MM.1S (cell line): ENCODE measurements around the gene FAAP24.
"Not testable (repeated sequence)": the region's sequence is repeated elsewhere in the genome, so short reads cannot be mapped to it uniquely, and the experiment has no call there.

Experiments used
- DNase-seq: peaks from one replicate; pipeline ENCODE4 v3.0.0-alpha.2; 2015
- H2AFZ ChIP-seq: fragments of 300-600 bp; sonication (generic); 2 replicates; pipeline ENCODE4 v1.6.0; 2016; ENCODE audit warnings: antibody characterized with exemption, low read length
- H3F3A ChIP-seq: fragments of 300-600 bp; sonication (generic); 2 replicates; pipeline ENCODE4 v1.6.1; 2016; ENCODE audit warnings: mild to moderate bottlenecking, antibody characterized with exemption, low read length, moderate library complexity, mixed read lengths; ENCODE audit not compliant: insufficient read depth
- H3K27ac ChIP-seq: fragments of 300-600 bp; sonication (generic); 2 replicates; pipeline ENCODE4 v1.5.1; 2016; ENCODE audit warnings: mild to moderate bottlenecking, low read length
- H3K27me3 ChIP-seq: fragments of 300-600 bp; sonication (generic); replicated peaks from 2 replicates; pipeline ENCODE4 v1.6.0; 2016; ENCODE audit warnings: low read length; ENCODE audit not compliant: insufficient read depth
- H3K36me3 ChIP-seq: fragments of 300-600 bp; sonication (generic); replicated peaks from 2 replicates; pipeline ENCODE4 v1.6.1; 2016; ENCODE audit warnings: mild to moderate bottlenecking, low read length, mixed read lengths; ENCODE audit not compliant: insufficient read depth
- H3K4me1 ChIP-seq: fragments of 300-600 bp; sonication (generic); 2 replicates; pipeline ENCODE4 v1.6.1; 2016; ENCODE audit warnings: low read length, mixed read lengths
- H3K4me2 ChIP-seq: fragments of 300-600 bp; sonication (generic); 2 replicates; pipeline ENCODE4 v1.6.0; 2016; ENCODE audit warnings: low read depth, low read length
- H3K4me3 ChIP-seq: fragments of 300-600 bp; sonication (generic); 2 replicates; pipeline ENCODE4 v1.5.1; 2016; ENCODE audit warnings: low read length, mixed read lengths
- H3K79me2 ChIP-seq: fragments of 300-600 bp; sonication (generic); 2 replicates; pipeline ENCODE4 v1.6.1; 2016; ENCODE audit warnings: mixed run types, low read length, mixed read lengths
- H3K9ac ChIP-seq: fragments of 300-600 bp; sonication (generic); 2 replicates; pipeline ENCODE4 v1.6.1; 2016; ENCODE audit warnings: low read length, mixed read lengths
- H3K9me2 ChIP-seq: fragments of 300-600 bp; sonication (generic); replicated peaks from 2 replicates; pipeline ENCODE4 v1.6.1; 2016; ENCODE audit warnings: mild to moderate bottlenecking, low read length, mixed read lengths; ENCODE audit not compliant: insufficient read depth
- H3K9me3 ChIP-seq: fragments of 300-600 bp; sonication (generic); replicated peaks from 2 replicates; pipeline ENCODE4 v1.6.1; 2016; ENCODE audit warnings: mild to moderate bottlenecking, low read length, mixed read lengths; ENCODE audit not compliant: insufficient read depth
- H4K20me1 ChIP-seq: fragments of 300-600 bp; sonication (generic); 2 replicates; pipeline ENCODE4 v1.6.1; 2016; ENCODE audit warnings: mild to moderate bottlenecking, low read length, moderate library complexity, mixed read lengths; ENCODE audit not compliant: insufficient read depth
- EZH2 ChIP-seq: fragments of 300-600 bp; sonication (generic); optimal IDR thresholded peaks from 2 replicates; pipeline ENCODE3; 2017; ENCODE audit warnings: low read depth, mild to moderate bottlenecking, antibody characterized with exemption, low read length, mixed read lengths
- EZH2phosphoT487 ChIP-seq: fragments of 300-600 bp; sonication (generic); IDR thresholded peaks from 2 replicates; pipeline ENCODE4 v1.6.1; 2018; ENCODE audit warnings: antibody characterized with exemption, low read length
- TF ChIP-seq, protein P1 (sequence below): fragments of 300-600 bp; sonication (generic); IDR thresholded peaks from 2 replicates; pipeline ENCODE4 v1.5.1; 2016; ENCODE audit warnings: antibody characterized with exemption, low read length, mixed read lengths

Gene FAAP24

DNA sequence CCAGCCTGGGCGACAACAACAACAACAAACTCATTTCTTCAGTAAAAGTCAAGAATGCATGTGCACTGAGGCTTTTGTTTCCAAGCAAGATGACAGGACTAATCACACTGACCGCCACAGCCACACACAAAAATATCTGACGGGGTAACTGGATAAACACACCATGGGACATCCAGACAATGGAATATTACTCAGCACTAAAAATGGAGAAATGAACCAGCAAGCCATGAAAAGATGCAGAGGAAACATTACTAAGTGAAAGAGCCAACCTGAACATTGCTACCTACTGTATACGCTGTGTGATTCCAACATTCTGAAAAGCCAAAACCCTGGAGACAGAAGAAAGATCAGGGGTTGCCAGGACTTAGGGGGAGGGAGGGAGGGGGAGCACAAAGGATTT is 36.7 kb downstream of the FAAP24 start:
- no peaks in the 10 kb centered on the region for H3K9me3 ChIP-seq
- H3K36me3 ChIP-seq, result no peaks in the 10 kb centered on the region
- no peak overlapping the region for H2AFZ ChIP-seq
- no peaks in the 10 kb centered on the region for H3K27me3 ChIP-seq
- H3K79me2 ChIP-seq, result no peaks in the 10 kb centered on the region
- H3K9ac ChIP-seq, result no peak overlapping the region
- no peak overlapping the region for H3K4me2 ChIP-seq
- no peaks in the 10 kb centered on the region for H3K9me2 ChIP-seq
- no peaks in the 10 kb centered on the region for H3K4me1 ChIP-seq
- H3K27ac ChIP-seq, result no peak overlapping the region
- H3K4me3 ChIP-seq, result no peak overlapping the region
- H4K20me1 ChIP-seq, result no peaks in the 10 kb centered on the region
- H3F3A ChIP-seq, result no peaks in the 10 kb centered on the region
- TF ChIP-seq EZH2phosphoT487 (no peak), EZH2 (no peak)
- TF ChIP-seq, protein P1, sequence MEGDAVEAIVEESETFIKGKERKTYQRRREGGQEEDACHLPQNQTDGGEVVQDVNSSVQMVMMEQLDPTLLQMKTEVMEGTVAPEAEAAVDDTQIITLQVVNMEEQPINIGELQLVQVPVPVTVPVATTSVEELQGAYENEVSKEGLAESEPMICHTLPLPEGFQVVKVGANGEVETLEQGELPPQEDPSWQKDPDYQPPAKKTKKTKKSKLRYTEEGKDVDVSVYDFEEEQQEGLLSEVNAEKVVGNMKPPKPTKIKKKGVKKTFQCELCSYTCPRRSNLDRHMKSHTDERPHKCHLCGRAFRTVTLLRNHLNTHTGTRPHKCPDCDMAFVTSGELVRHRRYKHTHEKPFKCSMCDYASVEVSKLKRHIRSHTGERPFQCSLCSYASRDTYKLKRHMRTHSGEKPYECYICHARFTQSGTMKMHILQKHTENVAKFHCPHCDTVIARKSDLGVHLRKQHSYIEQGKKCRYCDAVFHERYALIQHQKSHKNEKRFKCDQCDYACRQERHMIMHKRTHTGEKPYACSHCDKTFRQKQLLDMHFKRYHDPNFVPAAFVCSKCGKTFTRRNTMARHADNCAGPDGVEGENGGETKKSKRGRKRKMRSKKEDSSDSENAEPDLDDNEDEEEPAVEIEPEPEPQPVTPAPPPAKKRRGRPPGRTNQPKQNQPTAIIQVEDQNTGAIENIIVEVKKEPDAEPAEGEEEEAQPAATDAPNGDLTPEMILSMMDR, result no peak
- DNase-seq, result no peak

DNA sequence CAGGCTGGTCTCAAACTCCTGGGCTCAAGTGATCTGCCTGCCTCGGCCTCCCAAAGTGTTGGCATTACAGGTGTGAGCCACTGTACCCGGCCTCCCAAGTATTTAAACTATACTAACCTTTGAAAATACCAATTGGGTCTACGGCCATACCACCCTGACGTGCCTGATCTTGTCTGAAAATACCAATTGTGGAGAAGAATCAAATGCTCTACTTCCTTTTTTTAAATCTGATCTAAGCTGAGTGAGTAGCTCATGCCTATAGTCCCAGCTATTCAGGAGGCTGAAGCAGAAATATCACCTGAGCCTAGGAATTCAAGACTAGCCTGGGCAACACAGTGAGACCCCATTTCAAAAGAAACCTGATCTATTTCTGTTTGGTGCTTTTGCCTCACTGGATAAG is 38.8 kb downstream of the FAAP24 start:
- not testable (repeated sequence) for H3K27ac ChIP-seq, H3K9ac ChIP-seq, H3F3A ChIP-seq, H3K27me3 ChIP-seq, H3K4me1 ChIP-seq, H3K4me3 ChIP-seq, H3K9me2 ChIP-seq, H2AFZ ChIP-seq, H3K79me2 ChIP-seq, H3K4me2 ChIP-seq, H4K20me1 ChIP-seq, H3K9me3 ChIP-seq, DNase-seq, H3K36me3 ChIP-seq

DNA sequence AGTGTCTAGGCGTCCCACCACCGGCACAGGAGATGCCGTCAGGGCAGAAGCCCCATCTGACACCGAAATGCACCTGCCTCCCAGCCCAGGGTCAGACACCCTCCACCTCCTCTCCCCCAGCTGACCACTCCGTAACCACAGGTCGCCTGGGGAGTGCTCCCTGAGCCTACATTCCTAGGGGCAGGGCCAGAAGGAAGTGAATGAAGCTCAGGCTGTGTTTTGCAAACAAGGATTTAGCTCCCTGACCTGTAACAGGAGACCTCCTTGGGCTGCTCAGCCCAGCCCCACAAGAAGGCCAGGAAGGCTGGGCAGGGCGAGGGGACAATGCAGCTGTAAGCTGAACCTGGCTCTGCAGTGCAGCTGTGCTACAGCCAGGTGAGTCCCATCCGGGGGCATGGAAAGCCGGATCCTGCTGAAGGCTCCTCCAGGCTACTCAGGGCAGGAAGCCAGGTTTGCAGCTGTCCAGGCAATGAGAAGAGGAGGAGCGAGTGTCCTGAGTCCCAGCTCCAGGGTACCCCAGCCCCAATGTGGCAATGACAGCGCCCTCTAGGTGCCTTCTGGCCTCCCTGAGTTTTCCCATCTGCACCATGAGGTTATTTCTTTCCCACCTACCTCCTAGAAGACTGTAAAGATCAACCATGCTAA is 50.6 kb downstream of the FAAP24 start:
- Histone ChIP-seq H3K36me3 (no peaks in the 10 kb centered on the region), H4K20me1 (no peaks in the 10 kb centered on the region), H3K4me1 (no peaks in the 10 kb centered on the region), H3K27ac (no peak overlapping the region), H2AFZ (no peak overlapping the region), H3F3A (no peaks in the 10 kb centered on the region), H3K27me3 (no peaks in the 10 kb centered on the region), H3K4me3 (no peak overlapping the region), H3K9me2 (no peaks in the 10 kb centered on the region), H3K79me2 (no peaks in the 10 kb centered on the region), H3K9me3 (no peaks in the 10 kb centered on the region), H3K4me2 (no peak overlapping the region), H3K9ac (no peak overlapping the region)
- TF ChIP-seq, protein P1, result no peak
- TF ChIP-seq EZH2phosphoT487, result no peak
- TF ChIP-seq EZH2, result no peak
- no peak for DNase-seq

DNA sequence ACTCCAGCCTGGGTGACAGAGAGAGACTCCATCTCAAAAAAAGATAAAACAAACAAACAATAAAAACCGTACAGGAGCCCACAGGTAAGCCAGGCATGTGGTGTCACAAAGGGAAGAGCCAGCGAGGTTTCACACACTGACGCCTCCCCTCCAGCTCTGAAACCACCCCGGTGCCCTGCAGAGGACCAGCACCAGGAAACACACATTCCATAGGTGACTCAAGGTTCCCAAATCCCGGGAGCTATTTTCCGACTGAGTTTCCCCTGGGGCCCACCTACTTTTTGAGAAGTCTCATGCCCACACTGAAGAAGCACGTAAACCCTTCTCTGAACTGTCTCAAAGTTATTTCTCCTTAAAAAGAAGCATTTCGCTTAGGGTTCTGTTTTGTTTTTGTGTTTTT is 52.4 kb downstream of the FAAP24 start:
- Histone ChIP-seq H3K9me3 (no peaks in the 10 kb centered on the region), H3K79me2 (no peaks in the 10 kb centered on the region), H3K4me2 (no peak overlapping the region), H3K4me1 (no peaks in the 10 kb centered on the region), H3K9me2 (no peaks in the 10 kb centered on the region), H3F3A (no peaks in the 10 kb centered on the region), H3K27me3 (no peaks in the 10 kb centered on the region), H3K27ac (no peak overlapping the region), H3K4me3 (no peak overlapping the region), H3K9ac (no peak overlapping the region), H4K20me1 (no peaks in the 10 kb centered on the region), H2AFZ (no peak overlapping the region), H3K36me3 (no peaks in the 10 kb centered on the region)
- DNase-seq, result no peak
- no peak for TF ChIP-seq EZH2phosphoT487

DNA sequence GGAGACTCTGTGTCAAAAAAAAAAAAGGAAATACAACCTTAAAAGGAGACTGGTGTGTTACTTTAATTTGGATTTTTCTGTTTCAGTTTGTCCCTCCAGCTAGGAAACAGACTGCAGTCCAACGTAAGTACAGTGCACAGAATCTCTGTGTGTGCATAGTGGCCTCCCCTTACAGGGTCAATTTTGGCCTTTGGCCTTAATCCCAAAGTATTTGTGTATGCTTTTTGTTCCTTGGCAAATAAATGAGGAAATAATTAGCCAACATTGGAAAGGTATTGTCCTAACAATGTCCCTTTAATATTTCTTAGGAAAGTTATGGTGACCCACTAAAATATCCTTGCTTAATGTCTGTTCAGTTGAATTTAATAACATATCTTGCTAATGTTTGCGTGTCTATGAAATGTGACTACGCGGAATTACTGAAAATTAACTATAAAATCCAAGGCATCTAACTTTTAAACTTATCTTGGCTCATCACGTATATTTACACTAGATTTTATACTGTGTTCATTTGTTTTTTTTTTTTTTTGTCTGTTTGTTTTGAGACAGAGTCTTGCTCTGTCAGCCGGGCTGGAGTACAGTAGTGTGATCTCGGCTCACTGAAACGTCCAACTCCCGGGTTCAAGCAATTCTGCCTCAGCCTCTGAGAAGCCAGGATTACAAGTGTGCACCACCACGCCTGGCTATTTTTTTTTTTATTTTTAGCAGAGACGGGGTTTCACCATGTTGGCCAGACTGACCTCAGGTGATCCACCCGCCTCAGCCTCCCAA is 53.6 kb downstream of the FAAP24 start:
- DNase-seq, H4K20me1 ChIP-seq, H3K4me2 ChIP-seq, H2AFZ ChIP-seq, H3K27me3 ChIP-seq, H3K4me1 ChIP-seq, H3K9ac ChIP-seq, H3K27ac ChIP-seq, H3K79me2 ChIP-seq, H3K36me3 ChIP-seq, H3K4me3 ChIP-seq, H3K9me2 ChIP-seq, H3K9me3 ChIP-seq, H3F3A ChIP-seq: not testable (repeated sequence)

DNA sequence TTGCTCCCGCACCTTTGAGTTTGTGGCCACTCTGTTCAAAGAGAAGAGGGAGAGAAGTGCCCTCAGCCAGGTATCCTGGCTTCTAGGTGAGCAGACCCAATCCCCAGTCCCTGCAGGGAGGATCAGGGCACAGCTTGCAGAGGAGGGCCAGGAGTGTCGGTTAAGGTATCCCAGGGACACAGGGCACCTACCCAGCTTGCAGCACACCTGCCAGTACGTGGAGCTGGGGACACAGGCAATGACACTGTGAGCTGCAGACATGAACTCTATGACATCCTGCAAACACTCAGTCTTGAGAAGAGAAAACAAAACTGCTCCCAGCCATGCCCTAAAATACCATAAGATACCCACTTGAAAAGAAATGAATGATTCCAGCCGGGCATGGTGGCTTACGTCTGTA is 54.6 kb downstream of the FAAP24 start:
- H2AFZ ChIP-seq, H3K9me2 ChIP-seq, H4K20me1 ChIP-seq, H3K4me3 ChIP-seq, H3K27ac ChIP-seq, DNase-seq, H3K36me3 ChIP-seq, H3K4me2 ChIP-seq, H3K9ac ChIP-seq, H3K9me3 ChIP-seq, H3K4me1 ChIP-seq, H3K27me3 ChIP-seq, H3F3A ChIP-seq: not testable (repeated sequence)
- peaks cover 10% of the 10 kb centered on the region for H3K79me2 ChIP-seq
